ENCODE measurements around the gene DMPK. TPM values are rescaled to one million over a fixed set of nuclear protein-coding genes. Genes with fewer than 3 reads are reported as not detected.

Gene DMPK
- total RNA-seq, 1 experiment from 2014 or later = 119 TPM

DNA sequence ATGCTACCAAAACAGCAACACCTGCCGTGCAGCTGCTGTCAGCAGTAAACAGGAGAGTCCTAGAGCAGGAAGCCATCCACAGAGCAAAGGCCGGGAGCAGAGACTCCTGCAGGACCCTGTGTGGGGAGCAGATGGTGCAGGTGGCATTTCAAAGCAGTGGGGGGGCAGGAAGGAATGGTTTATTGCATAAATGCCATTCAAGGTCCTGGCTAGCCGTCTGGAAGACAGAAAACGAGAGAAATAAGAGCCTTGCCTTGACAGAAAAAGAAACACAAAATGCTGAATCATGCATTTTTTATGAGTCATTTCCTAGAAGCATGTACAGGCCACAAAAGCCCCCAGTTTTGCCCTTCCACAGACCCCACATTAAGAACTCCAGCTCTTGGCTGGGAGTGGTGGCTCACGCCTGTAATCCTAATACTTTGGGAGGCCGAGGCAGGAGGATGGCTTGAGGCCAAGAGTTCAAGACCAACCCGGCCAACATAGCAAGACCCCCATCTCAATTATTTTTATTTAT, 27.4 kb upstream of the DMPK start:
- intact Hi-C loops (cut with micrococcal nuclease; ENCODE audit: unreplicated experiment) (no loop called here), in situ Hi-C loops (cut with HindIII; ENCODE audit: low pct_unique_long_range_greater_than_20kb, low sequenced_read_pairs) (no loop called here)
- POLR2A ChIA-PET = no interaction called here
- Histone ChIP-seq H3K9me3 (ENCODE audit: control insufficient read depth, insufficient read depth, low read depth, low read length) (no peaks in the 10 kb centered on the region), H3K27ac (ENCODE audit: low read length) (no peak overlapping the region), H3K27me3 (ENCODE audit: control insufficient read depth, insufficient read depth, low read length) (no peaks in the 10 kb centered on the region), H3K4me3 (ENCODE audit: low read depth in 2 of 2, low read length in 2 of 2) (no peak overlapping the region), H3K36me3 (ENCODE audit: control insufficient read depth, insufficient read depth, low read length) (no peaks in the 10 kb centered on the region), H3K4me1 (ENCODE audit: control insufficient read depth, insufficient read depth, low read length) (peaks cover 4% of the 10 kb centered on the region; the same call in 1 of the 2 replicates)
- TF ChIP-seq, protein P1, sequence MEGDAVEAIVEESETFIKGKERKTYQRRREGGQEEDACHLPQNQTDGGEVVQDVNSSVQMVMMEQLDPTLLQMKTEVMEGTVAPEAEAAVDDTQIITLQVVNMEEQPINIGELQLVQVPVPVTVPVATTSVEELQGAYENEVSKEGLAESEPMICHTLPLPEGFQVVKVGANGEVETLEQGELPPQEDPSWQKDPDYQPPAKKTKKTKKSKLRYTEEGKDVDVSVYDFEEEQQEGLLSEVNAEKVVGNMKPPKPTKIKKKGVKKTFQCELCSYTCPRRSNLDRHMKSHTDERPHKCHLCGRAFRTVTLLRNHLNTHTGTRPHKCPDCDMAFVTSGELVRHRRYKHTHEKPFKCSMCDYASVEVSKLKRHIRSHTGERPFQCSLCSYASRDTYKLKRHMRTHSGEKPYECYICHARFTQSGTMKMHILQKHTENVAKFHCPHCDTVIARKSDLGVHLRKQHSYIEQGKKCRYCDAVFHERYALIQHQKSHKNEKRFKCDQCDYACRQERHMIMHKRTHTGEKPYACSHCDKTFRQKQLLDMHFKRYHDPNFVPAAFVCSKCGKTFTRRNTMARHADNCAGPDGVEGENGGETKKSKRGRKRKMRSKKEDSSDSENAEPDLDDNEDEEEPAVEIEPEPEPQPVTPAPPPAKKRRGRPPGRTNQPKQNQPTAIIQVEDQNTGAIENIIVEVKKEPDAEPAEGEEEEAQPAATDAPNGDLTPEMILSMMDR (IDR thresholded peaks at IDR 0.05) = no peak
- TF ChIP-seq SIN3A (IDR thresholded peaks at IDR 0.05; ENCODE audit: borderline replicate concordance, insufficient read depth, low read depth, low read length) (no peak), TCF7L2 (IDR thresholded peaks at IDR 0.05; ENCODE audit: low read depth, low read length) (no peak), POLR2AphosphoS5 (IDR thresholded peaks at IDR 0.05; ENCODE audit: low read depth, low read length) (no peak)
- TF ChIP-seq, protein P2, sequence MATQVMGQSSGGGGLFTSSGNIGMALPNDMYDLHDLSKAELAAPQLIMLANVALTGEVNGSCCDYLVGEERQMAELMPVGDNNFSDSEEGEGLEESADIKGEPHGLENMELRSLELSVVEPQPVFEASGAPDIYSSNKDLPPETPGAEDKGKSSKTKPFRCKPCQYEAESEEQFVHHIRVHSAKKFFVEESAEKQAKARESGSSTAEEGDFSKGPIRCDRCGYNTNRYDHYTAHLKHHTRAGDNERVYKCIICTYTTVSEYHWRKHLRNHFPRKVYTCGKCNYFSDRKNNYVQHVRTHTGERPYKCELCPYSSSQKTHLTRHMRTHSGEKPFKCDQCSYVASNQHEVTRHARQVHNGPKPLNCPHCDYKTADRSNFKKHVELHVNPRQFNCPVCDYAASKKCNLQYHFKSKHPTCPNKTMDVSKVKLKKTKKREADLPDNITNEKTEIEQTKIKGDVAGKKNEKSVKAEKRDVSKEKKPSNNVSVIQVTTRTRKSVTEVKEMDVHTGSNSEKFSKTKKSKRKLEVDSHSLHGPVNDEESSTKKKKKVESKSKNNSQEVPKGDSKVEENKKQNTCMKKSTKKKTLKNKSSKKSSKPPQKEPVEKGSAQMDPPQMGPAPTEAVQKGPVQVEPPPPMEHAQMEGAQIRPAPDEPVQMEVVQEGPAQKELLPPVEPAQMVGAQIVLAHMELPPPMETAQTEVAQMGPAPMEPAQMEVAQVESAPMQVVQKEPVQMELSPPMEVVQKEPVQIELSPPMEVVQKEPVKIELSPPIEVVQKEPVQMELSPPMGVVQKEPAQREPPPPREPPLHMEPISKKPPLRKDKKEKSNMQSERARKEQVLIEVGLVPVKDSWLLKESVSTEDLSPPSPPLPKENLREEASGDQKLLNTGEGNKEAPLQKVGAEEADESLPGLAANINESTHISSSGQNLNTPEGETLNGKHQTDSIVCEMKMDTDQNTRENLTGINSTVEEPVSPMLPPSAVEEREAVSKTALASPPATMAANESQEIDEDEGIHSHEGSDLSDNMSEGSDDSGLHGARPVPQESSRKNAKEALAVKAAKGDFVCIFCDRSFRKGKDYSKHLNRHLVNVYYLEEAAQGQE (IDR thresholded peaks at IDR 0.05; ENCODE audit: insufficient read depth in 1 of 2, low read depth in 2 of 2, low read length in 1 of 2) = no peak
- ATAC-seq (no peak; the same call in 1 of the 2 replicates), DNase-seq (ENCODE audit: low read depth, low spot score) (no peak)
- CTCF ChIA-PET = no interaction called here
- BruUV-seq (replicated peaks) = no TSS peak

DNA sequence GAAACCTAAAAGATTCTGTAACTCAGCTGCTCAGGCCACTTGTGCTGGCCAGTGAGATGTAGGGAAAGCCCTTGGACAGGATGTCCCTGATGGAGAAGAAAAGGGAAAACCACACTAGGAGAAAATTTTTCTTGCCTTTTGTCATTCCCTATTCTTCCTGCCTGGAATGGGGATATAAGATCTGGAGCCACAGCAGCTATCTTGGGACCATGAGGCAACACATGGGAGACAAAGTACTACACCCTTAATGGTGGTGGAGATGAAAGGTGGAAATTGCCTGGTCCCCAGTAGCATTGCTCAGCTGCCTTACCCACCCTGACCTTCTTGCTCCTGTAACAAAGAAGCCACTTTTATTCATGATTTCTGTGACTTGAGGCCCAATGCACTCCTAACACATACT, 23.4 kb upstream of the DMPK start:
- DNase-seq (ENCODE audit: low read depth, low spot score) = no peak
- ATAC-seq = no peak
- H3K9me3 ChIP-seq (ENCODE audit: control insufficient read depth, insufficient read depth, low read depth, low read length) = no peaks in the 10 kb centered on the region
- no peaks in the 10 kb centered on the region for H3K27me3 ChIP-seq (ENCODE audit: control insufficient read depth, insufficient read depth, low read length)
- no peaks in the 10 kb centered on the region for H3K36me3 ChIP-seq (ENCODE audit: control insufficient read depth, insufficient read depth, low read length)
- intact Hi-C loops (cut with micrococcal nuclease; ENCODE audit: unreplicated experiment) (no loop called here), in situ Hi-C loops (cut with HindIII; ENCODE audit: low pct_unique_long_range_greater_than_20kb, low sequenced_read_pairs) (no loop called here)
- POLR2A ChIA-PET = no interaction called here
- H3K4me3 ChIP-seq (ENCODE audit: low read depth in 2 of 2, low read length in 2 of 2) = no peak overlapping the region
- BruUV-seq (replicated peaks) = no TSS peak
- TF ChIP-seq SIN3A (IDR thresholded peaks at IDR 0.05; ENCODE audit: borderline replicate concordance, insufficient read depth, low read depth, low read length) (no peak), POLR2AphosphoS5 (IDR thresholded peaks at IDR 0.05; ENCODE audit: low read depth, low read length) (no peak), TCF7L2 (IDR thresholded peaks at IDR 0.05; ENCODE audit: low read depth, low read length) (no peak)
- TF ChIP-seq, protein P2 (IDR thresholded peaks at IDR 0.05; ENCODE audit: insufficient read depth in 1 of 2, low read depth in 2 of 2, low read length in 1 of 2) = no peak
- TF ChIP-seq, protein P1 (IDR thresholded peaks at IDR 0.05) = no peak
- H3K27ac ChIP-seq (ENCODE audit: low read length) = no peak overlapping the region
- peaks cover 4% of the 10 kb centered on the region; the same call in 1 of the 2 replicates for H3K4me1 ChIP-seq (ENCODE audit: control insufficient read depth, insufficient read depth, low read length)
- CTCF ChIA-PET = interaction anchor here (0.7 kb wide), 1 partner anchor 122 kb away, joined by 3 read pairs; no protein-coding TSS in a partner anchor
